ENCODE measurements around the gene NEDD8. TPM values are rescaled to one million over a fixed set of nuclear protein-coding genes. Genes with fewer than 3 reads are reported as not detected.

Gene NEDD8
- polyA plus RNA-seq, 1 donor from 2014 or later: 431 TPM

DNA sequence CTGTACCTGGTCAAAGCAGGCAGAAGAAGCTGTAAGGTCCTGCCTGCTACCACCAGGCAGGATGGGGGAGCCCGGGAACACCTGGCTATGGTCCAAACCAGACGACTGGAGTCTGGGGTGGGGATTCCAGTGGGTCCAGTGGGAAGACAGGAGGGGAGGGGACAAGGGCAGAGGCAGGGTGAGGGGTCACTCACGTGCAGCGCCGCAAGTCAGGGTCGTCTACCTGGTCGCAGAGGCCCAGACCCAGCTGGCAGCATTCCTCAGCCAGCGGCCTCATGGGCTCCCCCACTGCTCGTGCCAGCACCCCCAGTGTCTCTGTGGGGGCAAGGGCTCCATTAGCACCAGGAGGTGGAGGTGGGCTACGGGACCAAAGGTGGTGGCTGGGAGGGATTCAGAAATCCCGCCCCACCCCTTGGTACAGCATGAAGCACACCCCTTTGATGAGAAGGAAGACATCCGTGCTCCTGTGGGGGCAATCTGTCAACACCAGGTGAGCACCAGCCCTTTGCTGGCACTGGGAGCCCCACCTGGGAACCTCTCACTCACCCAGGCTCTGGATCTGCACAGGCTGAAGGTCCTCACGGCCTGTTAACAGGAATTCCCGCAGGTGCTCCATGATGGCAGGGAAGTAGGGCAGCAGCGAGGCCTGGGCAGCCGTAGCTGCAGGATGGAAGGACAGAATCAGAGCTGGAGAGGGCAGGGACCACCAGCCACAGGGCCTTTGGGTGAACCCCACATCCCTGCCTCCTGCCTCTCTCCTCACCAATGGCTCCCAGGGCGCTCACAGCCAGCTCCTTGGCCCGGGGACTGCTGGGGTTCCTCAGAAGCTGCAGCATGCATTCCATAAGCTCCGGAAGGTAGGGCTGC is 47.8 kb downstream of the NEDD8 start:
- Histone ChIP-seq H3K27me3 (ENCODE audit: insufficient read depth, low read depth, low read length) (no peaks in the 10 kb centered on the region), H3K4me2 (ENCODE audit: low read length) (no peak overlapping the region), H2AFZ (ENCODE audit: low read depth, low read length) (no peak overlapping the region), H3K9me3 (ENCODE audit: low read length) (no peaks in the 10 kb centered on the region), H3F3A (ENCODE audit: insufficient read depth, low read length, poor library complexity, severe bottlenecking) (no peaks in the 10 kb centered on the region), H3K27ac (ENCODE audit: low read length) (no peak overlapping the region), H3K36me3 (ENCODE audit: insufficient read depth, low read length) (no peaks in the 10 kb centered on the region), H3K4me3 (ENCODE audit: low read length) (no peak overlapping the region), H3K9me2 (ENCODE audit: insufficient read depth, low read length) (no peaks in the 10 kb centered on the region), H4K20me1 (ENCODE audit: insufficient read depth) (peaks cover 4% of the 10 kb centered on the region), H3K79me2 (replicated peaks; ENCODE audit: insufficient read depth, low read length) (no peaks in the 10 kb centered on the region), H3K9ac (ENCODE audit: low read length) (no peak overlapping the region)
- TF ChIP-seq TAF1 (IDR thresholded peaks at IDR 0.05; ENCODE audit: low read depth): no peak
- no peak for TF ChIP-seq MXI1 (conservative IDR thresholded peaks at IDR 0.05; ENCODE audit: poor library complexity, severe bottlenecking)
- no peak for TF ChIP-seq SMC3 (conservative IDR thresholded peaks at IDR 0.05; ENCODE audit: poor library complexity)

DNA sequence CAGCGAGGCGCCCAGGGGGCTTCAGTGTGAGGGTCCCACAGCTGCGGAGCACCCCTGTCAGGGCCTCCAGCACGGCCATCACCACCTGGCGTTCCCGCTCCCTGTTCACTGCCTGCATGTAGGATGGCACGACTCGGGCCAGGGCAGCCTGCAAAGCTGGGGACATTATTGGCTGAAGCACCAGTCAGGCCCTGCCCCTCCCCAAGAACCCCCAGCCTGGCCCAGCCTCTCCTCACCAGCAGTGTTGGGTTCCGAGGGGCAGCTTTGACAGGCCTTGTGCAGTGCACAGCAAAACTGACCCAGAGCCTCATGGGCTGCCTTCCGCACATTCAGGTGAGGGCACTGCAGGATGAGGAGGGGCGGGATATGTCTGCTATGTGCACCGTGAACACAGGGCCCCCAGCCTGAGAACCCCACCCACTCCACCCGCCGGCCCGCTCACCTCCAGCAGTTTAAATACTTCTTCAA is 49.1 kb downstream of the NEDD8 start:
- Histone ChIP-seq H3K27ac (ENCODE audit: low read length) (no peak overlapping the region), H3K4me2 (ENCODE audit: low read length) (no peak overlapping the region), H3K9me2 (ENCODE audit: insufficient read depth, low read length) (no peaks in the 10 kb centered on the region), H3K9me3 (ENCODE audit: low read length) (no peaks in the 10 kb centered on the region), H3K27me3 (ENCODE audit: insufficient read depth, low read depth, low read length) (no peaks in the 10 kb centered on the region), H3F3A (ENCODE audit: insufficient read depth, low read length, poor library complexity, severe bottlenecking) (no peaks in the 10 kb centered on the region), H3K79me2 (replicated peaks; ENCODE audit: insufficient read depth, low read length) (no peaks in the 10 kb centered on the region), H2AFZ (ENCODE audit: low read depth, low read length) (no peak overlapping the region), H3K9ac (ENCODE audit: low read length) (no peak overlapping the region), H4K20me1 (ENCODE audit: insufficient read depth) (peaks cover 1% of the 10 kb centered on the region), H3K36me3 (ENCODE audit: insufficient read depth, low read length) (no peaks in the 10 kb centered on the region), H3K4me3 (ENCODE audit: low read length) (no peak overlapping the region)
- TF ChIP-seq SMC3 (conservative IDR thresholded peaks at IDR 0.05; ENCODE audit: poor library complexity): no peak
- TF ChIP-seq, protein P1, sequence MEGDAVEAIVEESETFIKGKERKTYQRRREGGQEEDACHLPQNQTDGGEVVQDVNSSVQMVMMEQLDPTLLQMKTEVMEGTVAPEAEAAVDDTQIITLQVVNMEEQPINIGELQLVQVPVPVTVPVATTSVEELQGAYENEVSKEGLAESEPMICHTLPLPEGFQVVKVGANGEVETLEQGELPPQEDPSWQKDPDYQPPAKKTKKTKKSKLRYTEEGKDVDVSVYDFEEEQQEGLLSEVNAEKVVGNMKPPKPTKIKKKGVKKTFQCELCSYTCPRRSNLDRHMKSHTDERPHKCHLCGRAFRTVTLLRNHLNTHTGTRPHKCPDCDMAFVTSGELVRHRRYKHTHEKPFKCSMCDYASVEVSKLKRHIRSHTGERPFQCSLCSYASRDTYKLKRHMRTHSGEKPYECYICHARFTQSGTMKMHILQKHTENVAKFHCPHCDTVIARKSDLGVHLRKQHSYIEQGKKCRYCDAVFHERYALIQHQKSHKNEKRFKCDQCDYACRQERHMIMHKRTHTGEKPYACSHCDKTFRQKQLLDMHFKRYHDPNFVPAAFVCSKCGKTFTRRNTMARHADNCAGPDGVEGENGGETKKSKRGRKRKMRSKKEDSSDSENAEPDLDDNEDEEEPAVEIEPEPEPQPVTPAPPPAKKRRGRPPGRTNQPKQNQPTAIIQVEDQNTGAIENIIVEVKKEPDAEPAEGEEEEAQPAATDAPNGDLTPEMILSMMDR (IDR thresholded peaks at IDR 0.05; ENCODE audit: poor library complexity, severe bottlenecking): no peak
- TF ChIP-seq, protein P2, sequence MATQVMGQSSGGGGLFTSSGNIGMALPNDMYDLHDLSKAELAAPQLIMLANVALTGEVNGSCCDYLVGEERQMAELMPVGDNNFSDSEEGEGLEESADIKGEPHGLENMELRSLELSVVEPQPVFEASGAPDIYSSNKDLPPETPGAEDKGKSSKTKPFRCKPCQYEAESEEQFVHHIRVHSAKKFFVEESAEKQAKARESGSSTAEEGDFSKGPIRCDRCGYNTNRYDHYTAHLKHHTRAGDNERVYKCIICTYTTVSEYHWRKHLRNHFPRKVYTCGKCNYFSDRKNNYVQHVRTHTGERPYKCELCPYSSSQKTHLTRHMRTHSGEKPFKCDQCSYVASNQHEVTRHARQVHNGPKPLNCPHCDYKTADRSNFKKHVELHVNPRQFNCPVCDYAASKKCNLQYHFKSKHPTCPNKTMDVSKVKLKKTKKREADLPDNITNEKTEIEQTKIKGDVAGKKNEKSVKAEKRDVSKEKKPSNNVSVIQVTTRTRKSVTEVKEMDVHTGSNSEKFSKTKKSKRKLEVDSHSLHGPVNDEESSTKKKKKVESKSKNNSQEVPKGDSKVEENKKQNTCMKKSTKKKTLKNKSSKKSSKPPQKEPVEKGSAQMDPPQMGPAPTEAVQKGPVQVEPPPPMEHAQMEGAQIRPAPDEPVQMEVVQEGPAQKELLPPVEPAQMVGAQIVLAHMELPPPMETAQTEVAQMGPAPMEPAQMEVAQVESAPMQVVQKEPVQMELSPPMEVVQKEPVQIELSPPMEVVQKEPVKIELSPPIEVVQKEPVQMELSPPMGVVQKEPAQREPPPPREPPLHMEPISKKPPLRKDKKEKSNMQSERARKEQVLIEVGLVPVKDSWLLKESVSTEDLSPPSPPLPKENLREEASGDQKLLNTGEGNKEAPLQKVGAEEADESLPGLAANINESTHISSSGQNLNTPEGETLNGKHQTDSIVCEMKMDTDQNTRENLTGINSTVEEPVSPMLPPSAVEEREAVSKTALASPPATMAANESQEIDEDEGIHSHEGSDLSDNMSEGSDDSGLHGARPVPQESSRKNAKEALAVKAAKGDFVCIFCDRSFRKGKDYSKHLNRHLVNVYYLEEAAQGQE (IDR thresholded peaks at IDR 0.05; ENCODE audit: borderline replicate concordance): no peak
- TF ChIP-seq TAF1 (IDR thresholded peaks at IDR 0.05; ENCODE audit: low read depth): no peak
- TF ChIP-seq MXI1 (conservative IDR thresholded peaks at IDR 0.05; ENCODE audit: poor library complexity, severe bottlenecking): no peak
- no peak for TF ChIP-seq EP300 (conservative IDR thresholded peaks at IDR 0.05; ENCODE audit: poor library complexity, severe bottlenecking)
- TF ChIP-seq EZH2 (IDR thresholded peaks at IDR 0.05; ENCODE audit: borderline replicate concordance, insufficient read depth, low read length, poor library complexity, severe bottlenecking): no peak
- no peak for TF ChIP-seq RAD21 (conservative IDR thresholded peaks at IDR 0.05)
- no peak for TF ChIP-seq POLR2AphosphoS5 (IDR thresholded peaks at IDR 0.05)
